NCI-H1048 (cell line): ENCODE measurements around the gene PRF1.
"Not testable (repeated sequence)": the region's sequence is repeated elsewhere in the genome, so short reads cannot be mapped to it uniquely, and the experiment has no call there.

Experiments used
- DNase-seq: peaks from one replicate; lab custom pipeline; 2025; lab: John Stamatoyannopoulos, UW

PRF1 gene

GRCh38 chr10:70617798-70618568, 15.4 kb upstream of the PRF1 start:
- DNase-seq, result no peak

- no peak for DNase-seq
Observed at GRCh38 chr10:70616761-70617160, 14.2 kb upstream of the PRF1 start.

- no peak for DNase-seq
Observed at GRCh38 chr10:70615784-70616522, 13.4 kb upstream of the PRF1 start.

GRCh38 chr10:70615211-70615610, 12.7 kb upstream of the PRF1 start:
- DNase-seq, result no peak

- not testable (repeated sequence) for DNase-seq
Observed at GRCh38 chr10:70614364-70614763, 11.8 kb upstream of the PRF1 start.

- DNase-seq, result no peak
Observed at GRCh38 chr10:70613941-70614340, 11.4 kb upstream of the PRF1 start.

GRCh38 chr10:70607936-70608335, 5.4 kb upstream of the PRF1 start:
- DNase-seq, result no peak

- no peak for DNase-seq
Observed at GRCh38 chr10:70605161-70605560, 2.6 kb upstream of the PRF1 start.

GRCh38 chr10:70604106-70604505, 1.6 kb upstream of the PRF1 start:
- DNase-seq, result no peak

- no peak for DNase-seq
Observed at GRCh38 chr10:70603449-70603801, 884 bp upstream of the PRF1 start.

- no peak for DNase-seq
Observed at GRCh38 chr10:70601746-70602145, 795 bp downstream of the PRF1 start.

GRCh38 chr10:70600512-70601395, 1.8 kb downstream of the PRF1 start:
- no peak for DNase-seq

- no peak for DNase-seq
Observed at GRCh38 chr10:70599791-70600190, 2.8 kb downstream of the PRF1 start.

- DNase-seq, result no peak
Observed at GRCh38 chr10:70599319-70599718, 3.2 kb downstream of the PRF1 start.

- DNase-seq, result no peak
Observed at GRCh38 chr10:70598857-70599295, 3.7 kb downstream of the PRF1 start.

GRCh38 chr10:70597856-70598815, 4.4 kb downstream of the PRF1 start:
- DNase-seq, result no peak

GRCh38 chr10:70596860-70597809, 5.4 kb downstream of the PRF1 start:
- no peak for DNase-seq

- DNase-seq, result no peak
Observed at GRCh38 chr10:70596110-70596798, 6.3 kb downstream of the PRF1 start.

GRCh38 chr10:70595566-70596016, 7.0 kb downstream of the PRF1 start:
- no peak for DNase-seq
